OCI-LY1 (cell line): ENCODE measurements around the gene ATG5.

Experiments used
- H2AFZ ChIP-seq: fragments of 200-600 bp; sonication (generic), shearing (Covaris generic); 2 replicates; pipeline ENCODE4 v1.6.0; 2014; ENCODE audit warnings: antibody characterized with exemption, mild to moderate bottlenecking, low read length
- H3F3A ChIP-seq: fragments of 200-600 bp; sonication (generic), shearing (Covaris generic); 2 replicates; pipeline ENCODE4 v1.6.0; 2014; ENCODE audit warnings: mild to moderate bottlenecking, antibody characterized with exemption, low read length, moderate library complexity; ENCODE audit not compliant: insufficient read depth
- H3K27ac ChIP-seq: fragments of 200-600 bp; sonication (generic); 2 replicates; pipeline ENCODE4 v1.5.1; 2014; ENCODE audit warnings: low read length, mixed run types, mild to moderate bottlenecking, low read depth; ENCODE audit not compliant: poor library complexity, severe bottlenecking
- H3K27me3 ChIP-seq: fragments of 200-600 bp; sonication (generic); 2 replicates; pipeline ENCODE4 v1.6.0; 2014; ENCODE audit warnings: antibody characterized with exemption, mild to moderate bottlenecking, low read length, moderate library complexity; ENCODE audit not compliant: insufficient read depth
- H3K36me3 ChIP-seq: fragments of 200-600 bp; sonication (generic); 2 replicates; pipeline ENCODE4 v1.6.1; 2014; ENCODE audit warnings: mild to moderate bottlenecking, antibody characterized with exemption, low read length, moderate library complexity, mixed read lengths; ENCODE audit not compliant: insufficient read depth
- H3K4me1 ChIP-seq: fragments of 200-600 bp; sonication (generic); 2 replicates; pipeline ENCODE4 v1.5.1; 2014; ENCODE audit warnings: mild to moderate bottlenecking, low read length, moderate library complexity; ENCODE audit not compliant: insufficient read depth, severe bottlenecking
- H3K4me2 ChIP-seq: fragments of 200-600 bp; sonication (generic), shearing (Covaris generic); 2 replicates; pipeline ENCODE4 v1.6.1; 2014; ENCODE audit warnings: low read length
- H3K4me3 ChIP-seq: fragments of 200-600 bp; sonication (generic); 2 replicates; pipeline ENCODE4 v1.5.1; 2014; ENCODE audit warnings: low read length, low read depth, mild to moderate bottlenecking, mixed read lengths; ENCODE audit not compliant: poor library complexity, severe bottlenecking
- H3K79me2 ChIP-seq: fragments of 200-600 bp; shearing (Covaris generic); 2 replicates; pipeline ENCODE4 v1.6.1; 2016; ENCODE audit warnings: mixed run types, low read length, mixed read lengths; ENCODE audit not compliant: insufficient read depth
- H3K9ac ChIP-seq: fragments of 200-600 bp; sonication (generic), shearing (Covaris generic); 2 replicates; pipeline ENCODE4 v1.6.1; 2014; ENCODE audit warnings: mild to moderate bottlenecking, low read length, mixed read lengths
- H3K9me2 ChIP-seq: fragments of 200-600 bp; sonication (generic), shearing (Covaris generic); 2 replicates; pipeline ENCODE4 v1.6.1; 2014; ENCODE audit warnings: low read depth, mild to moderate bottlenecking, low read length, mixed read lengths
- H3K9me3 ChIP-seq: fragments of 200-600 bp; shearing (Covaris generic); 2 replicates; pipeline ENCODE4 v1.6.1; 2014; ENCODE audit warnings: low read length, mixed read lengths
- H4K20me1 ChIP-seq: fragments of 200-600 bp; sonication (generic), shearing (Covaris generic); 2 replicates; pipeline ENCODE4 v1.6.0; 2016; ENCODE audit warnings: mild to moderate bottlenecking, low read length; ENCODE audit not compliant: insufficient read depth
- CTCF ChIP-seq: fragments of 200-600 bp; sonication (generic), shearing (Covaris generic); IDR thresholded peaks from 2 replicates; pipeline ENCODE4 v1.5.1; 2017; ENCODE audit warnings: mild to moderate bottlenecking, antibody characterized with exemption, low read length, moderate library complexity, mixed read lengths
- EZH2 ChIP-seq: fragments of 200-600 bp; sonication (generic), shearing (Covaris generic); IDR thresholded peaks from 2 replicates; pipeline ENCODE4 v1.8.0; 2017; ENCODE audit warnings: borderline replicate concordance, mixed run types, mild to moderate bottlenecking, antibody characterized with exemption, low read length, moderate library complexity, mixed read lengths

ATG5 gene

GRCh38 chr6:106315765-106316374 lies 9.7 kb downstream of the ATG5 start:
- no peak overlapping the region for H3K4me3 ChIP-seq
- no peak overlapping the region for H2AFZ ChIP-seq
- no peak overlapping the region for H3K4me2 ChIP-seq
- no peak overlapping the region for H3K27ac ChIP-seq
- no peaks in the 10 kb centered on the region for H3K27me3 ChIP-seq
- H3K9me2 ChIP-seq: no peaks in the 10 kb centered on the region
- peaks cover 50% of the 10 kb centered on the region for H3K79me2 ChIP-seq
- H3K36me3 ChIP-seq: peaks cover 40% of the 10 kb centered on the region
- H3F3A ChIP-seq: no peaks in the 10 kb centered on the region
- no peaks in the 10 kb centered on the region for H3K9me3 ChIP-seq
- no peak for TF ChIP-seq EZH2
- no peaks in the 10 kb centered on the region for H4K20me1 ChIP-seq
- no peak overlapping the region for H3K9ac ChIP-seq
- peaks cover 5% of the 10 kb centered on the region for H3K4me1 ChIP-seq

- peaks cover 48% of the 10 kb centered on the region for H3K36me3 ChIP-seq
- no peaks in the 10 kb centered on the region for H3K9me2 ChIP-seq
- H3F3A ChIP-seq: no peaks in the 10 kb centered on the region
- H4K20me1 ChIP-seq: no peaks in the 10 kb centered on the region
- peaks cover 20% of the 10 kb centered on the region for H3K79me2 ChIP-seq
- no peaks in the 10 kb centered on the region for H3K27me3 ChIP-seq
- H3K27ac ChIP-seq: no peak overlapping the region
- H3K9ac ChIP-seq: no peak overlapping the region
- H3K4me2 ChIP-seq: no peak overlapping the region
- no peak overlapping the region for H2AFZ ChIP-seq
- TF ChIP-seq CTCF: no peak
- TF ChIP-seq EZH2: no peak
- no peaks in the 10 kb centered on the region for H3K9me3 ChIP-seq
- H3K4me1 ChIP-seq: no peaks in the 10 kb centered on the region
- H3K4me3 ChIP-seq: no peak overlapping the region
These were observed 15.7 kb downstream of the ATG5 start for GRCh38 chr6:106309766-106310373.

- H2AFZ ChIP-seq: no peak overlapping the region
- peaks cover 41% of the 10 kb centered on the region; the same call in 1 of the 2 replicates for H3K36me3 ChIP-seq
- no peaks in the 10 kb centered on the region for H4K20me1 ChIP-seq
- H3K9me3 ChIP-seq: no peaks in the 10 kb centered on the region
- no peak overlapping the region for H3K4me3 ChIP-seq
- peaks cover 21% of the 10 kb centered on the region for H3K79me2 ChIP-seq
- no peak overlapping the region for H3K27ac ChIP-seq
- no peaks in the 10 kb centered on the region for H3F3A ChIP-seq
- TF ChIP-seq EZH2: no peak
- no peak for TF ChIP-seq CTCF
- no peak overlapping the region for H3K9ac ChIP-seq
- H3K27me3 ChIP-seq: no peaks in the 10 kb centered on the region
- no peak overlapping the region for H3K4me2 ChIP-seq
- H3K9me2 ChIP-seq: no peaks in the 10 kb centered on the region
- H3K4me1 ChIP-seq: no peaks in the 10 kb centered on the region
These were observed 16.6 kb downstream of the ATG5 start for GRCh38 chr6:106308985-106309384.
